ENCODE results near the gene RNU2-1.
"Not testable (repeated sequence)": the region's sequence is repeated elsewhere in the genome, so short reads cannot be mapped to it uniquely, and the experiment has no call there.

The RNU2-1 gene

DNA sequence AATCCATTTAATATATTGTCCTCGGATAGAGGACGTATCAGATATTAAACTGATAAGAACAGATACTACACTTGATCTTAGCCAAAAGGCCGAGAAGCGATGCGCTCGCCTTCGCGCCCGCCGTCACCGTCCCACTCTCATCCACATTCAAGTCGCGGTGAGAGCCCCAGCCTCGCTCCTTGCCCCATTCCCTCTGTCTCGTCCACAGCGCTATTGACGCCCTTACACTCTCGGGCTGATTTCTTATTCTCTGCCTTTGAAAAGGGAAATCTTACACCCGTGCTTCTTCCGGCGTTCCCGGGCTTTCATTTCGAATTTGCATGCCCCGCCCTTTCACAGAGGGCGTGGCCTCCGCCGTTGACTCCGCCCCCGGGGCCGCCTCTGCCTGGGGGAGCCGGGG, at the start of gene RNU2-1:
Gene RNU2-1 (minus strand): TSS at position 101 of the 400 bp plus-strand sequence.
- DNase-seq (ENCODE audit: low read depth, low spot score): not testable (repeated sequence)

- DNase-seq (ENCODE audit: low read depth, low spot score): not testable (repeated sequence)
These were observed 39.1 kb upstream of the RNU2-1 start for GRCh38 chr17:43272914-43273313.

GRCh38 chr17:43272483-43272882, 38.7 kb upstream of the RNU2-1 start:
- DNase-seq (ENCODE audit: low read depth, low spot score): not testable (repeated sequence)

GRCh38 chr17:43270552-43271504, 37.1 kb upstream of the RNU2-1 start:
- not testable (repeated sequence) for DNase-seq (ENCODE audit: low read depth, low spot score)

- not testable (repeated sequence) for DNase-seq (ENCODE audit: low read depth, low spot score)
These were observed 12.7 kb upstream of the RNU2-1 start for GRCh38 chr17:43246456-43246855.

DNA sequence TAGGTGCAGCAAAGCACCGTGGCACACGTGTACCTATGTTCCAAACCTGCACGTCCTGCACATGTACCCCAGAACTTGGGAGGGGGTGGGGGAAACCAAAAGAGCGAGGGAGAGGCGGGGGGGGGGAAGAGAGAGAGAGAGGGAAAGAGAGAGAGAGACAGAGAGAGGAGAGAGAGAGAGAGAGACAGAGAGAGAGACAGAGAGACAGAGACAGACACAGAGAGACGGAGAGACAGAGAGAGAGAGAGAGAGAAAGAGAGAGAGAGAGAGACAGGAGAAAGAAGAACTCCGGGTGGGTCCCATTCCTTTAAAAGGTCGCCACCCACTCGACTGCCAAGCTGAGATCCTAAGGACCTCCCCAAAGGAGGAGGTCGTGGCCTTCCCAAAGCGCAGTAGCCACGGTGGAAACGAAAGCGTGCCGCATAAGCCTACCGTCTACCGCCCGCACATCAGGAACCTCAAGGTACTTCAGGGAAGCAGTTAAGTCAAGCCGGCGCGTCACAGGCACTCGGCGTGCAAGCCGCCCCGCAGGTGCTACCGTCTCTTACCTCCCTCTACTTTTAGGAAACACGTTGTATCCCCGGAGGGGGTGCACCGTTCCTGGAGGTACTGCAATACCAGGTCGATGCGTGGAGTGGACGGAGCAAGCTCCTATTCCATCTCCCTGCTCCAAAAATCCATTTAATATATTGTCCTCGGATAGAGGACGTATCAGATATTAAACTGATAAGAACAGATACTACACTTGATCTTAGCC, 7.0 kb upstream of the RNU2-1 start:
- DNase-seq (ENCODE audit: low read depth, low spot score): not testable (repeated sequence)

GRCh38 chr17:43239597-43239996, 5.8 kb upstream of the RNU2-1 start:
- DNase-seq (ENCODE audit: low read depth, low spot score): not testable (repeated sequence)

- not testable (repeated sequence) for DNase-seq (ENCODE audit: low read depth, low spot score)
These were observed 514 bp downstream of the RNU2-1 start for GRCh38 chr17:43233263-43233662.

DNA sequence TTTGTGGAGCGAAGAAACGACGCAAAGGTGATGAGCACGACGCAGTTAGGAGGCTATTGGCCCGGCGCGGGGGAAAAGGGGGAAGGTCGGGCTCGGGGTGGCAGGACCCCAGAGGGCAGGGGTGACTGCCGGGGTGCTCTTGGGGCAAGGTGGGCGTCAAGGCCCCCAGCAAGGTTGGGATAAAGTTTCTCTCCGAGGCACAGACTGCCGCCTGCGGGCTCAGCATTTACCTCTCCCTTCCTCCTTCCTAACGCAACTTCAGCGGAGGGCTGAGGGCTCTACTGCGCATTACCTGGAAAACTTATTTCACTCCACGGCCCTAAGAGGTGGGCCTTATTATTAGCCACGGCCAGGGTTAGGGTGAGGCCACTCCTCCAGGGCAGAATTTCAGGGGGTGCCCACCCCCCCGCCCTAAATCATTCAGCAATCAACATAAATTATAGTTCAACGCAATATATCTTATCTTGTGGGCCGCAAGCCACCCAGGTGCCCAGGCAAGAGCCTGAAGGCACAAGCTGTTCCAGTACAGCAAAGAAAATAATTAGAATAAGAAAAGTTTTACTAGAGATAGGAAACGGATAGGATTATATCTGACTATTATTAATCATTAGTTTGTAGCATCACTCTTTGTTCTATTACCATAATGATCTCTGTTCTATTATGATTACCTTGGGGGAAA, 1.6 kb downstream of the RNU2-1 start:
- not testable (repeated sequence) for DNase-seq (ENCODE audit: low read depth, low spot score)

GRCh38 chr17:43231205-43232020, 2.4 kb downstream of the RNU2-1 start:
- DNase-seq (ENCODE audit: low read depth, low spot score): not testable (repeated sequence)

DNA sequence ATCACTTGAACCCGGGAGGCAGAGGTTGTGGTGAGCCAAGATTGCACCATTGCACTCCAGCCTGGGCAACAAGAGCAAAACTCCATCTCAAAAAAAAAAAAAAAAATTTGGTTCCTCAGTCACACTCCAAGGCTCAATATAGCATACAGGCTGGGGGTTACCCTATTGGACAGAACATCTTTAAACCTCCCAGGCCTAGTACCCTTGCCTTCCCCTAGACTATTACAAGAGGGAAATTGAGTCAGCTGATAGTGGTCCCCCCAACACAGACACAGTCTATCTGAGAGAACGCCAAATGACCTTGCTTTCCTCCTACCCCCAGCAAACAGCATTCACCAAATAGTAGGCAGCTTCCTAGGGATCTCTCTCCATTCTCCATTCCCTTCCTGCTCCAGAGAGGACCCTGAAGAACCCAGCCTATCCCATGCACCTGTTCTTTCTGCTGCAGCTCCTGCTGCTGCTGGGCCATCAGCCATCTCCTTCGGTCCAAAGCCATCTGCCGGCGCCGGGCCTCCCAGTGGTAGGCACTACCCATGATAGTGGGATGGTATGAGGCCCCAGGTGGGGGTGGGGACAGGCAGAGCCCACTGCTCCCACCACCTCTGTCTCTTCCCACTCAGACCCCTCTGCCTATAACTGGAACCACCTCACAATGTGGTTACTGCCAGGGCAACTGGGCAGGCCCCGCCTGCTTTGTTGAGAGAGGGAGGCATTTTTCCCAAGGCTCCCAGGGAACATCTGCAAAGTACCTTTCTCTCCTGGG, 5.6 kb downstream of the RNU2-1 start, which contains the start of gene CCDC200:
Gene CCDC200 (minus strand): TSS at position 604 of the 763 bp plus-strand sequence. CDS start 69 bp downstream, at position 535.
- DNase-seq (ENCODE audit: low read depth, low spot score): not testable (repeated sequence)

DNA sequence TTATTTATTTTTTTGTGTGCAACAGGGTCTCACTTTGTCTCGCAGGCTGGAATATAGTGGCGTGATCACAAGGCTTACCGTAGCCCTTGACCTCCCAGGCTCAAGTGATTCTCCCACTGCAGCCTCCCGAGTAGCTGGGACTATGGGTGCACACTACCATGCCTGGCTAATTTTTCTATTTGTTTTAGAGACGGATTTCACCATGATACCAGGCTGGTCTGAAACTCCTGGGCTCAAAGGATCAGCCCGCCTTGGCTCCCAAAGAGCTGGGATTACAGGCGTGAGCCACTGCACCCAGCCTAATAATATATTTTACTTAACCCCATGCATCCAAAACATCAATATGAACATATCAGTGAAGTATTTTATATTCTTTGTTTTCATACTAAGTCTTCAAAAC, 7.4 kb downstream of the RNU2-1 start:
- DNase-seq (ENCODE audit: low read depth, low spot score): no peak

DNA sequence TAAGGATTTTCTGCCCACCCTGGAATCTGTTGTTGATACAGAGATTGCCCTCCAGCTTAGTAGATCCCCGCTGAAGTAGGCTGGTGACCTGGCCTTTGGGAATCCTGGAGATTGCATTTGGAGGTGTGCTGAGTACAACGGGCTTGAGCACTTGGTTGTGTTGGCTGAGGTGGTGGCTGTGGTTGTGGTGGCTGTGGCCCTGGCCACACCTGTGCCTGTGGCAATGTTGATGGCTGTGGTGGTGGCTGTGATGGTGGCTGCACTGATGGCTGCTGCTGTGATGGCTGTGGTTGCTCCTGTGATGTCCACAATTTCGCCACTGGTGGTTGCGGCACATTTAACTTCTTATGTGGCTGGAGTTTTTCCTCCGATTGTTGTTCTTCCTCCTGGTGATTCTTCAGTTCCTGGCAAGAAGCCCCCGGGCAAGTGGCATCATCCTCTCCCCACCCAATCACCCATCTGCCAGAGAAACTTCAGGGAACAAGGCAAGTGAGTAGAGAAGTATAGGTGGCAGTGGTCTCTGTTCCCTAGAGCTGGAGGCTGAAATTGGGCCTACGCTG, 9.6 kb downstream of the RNU2-1 start:
- DNase-seq (ENCODE audit: low read depth, low spot score): no peak

DNA sequence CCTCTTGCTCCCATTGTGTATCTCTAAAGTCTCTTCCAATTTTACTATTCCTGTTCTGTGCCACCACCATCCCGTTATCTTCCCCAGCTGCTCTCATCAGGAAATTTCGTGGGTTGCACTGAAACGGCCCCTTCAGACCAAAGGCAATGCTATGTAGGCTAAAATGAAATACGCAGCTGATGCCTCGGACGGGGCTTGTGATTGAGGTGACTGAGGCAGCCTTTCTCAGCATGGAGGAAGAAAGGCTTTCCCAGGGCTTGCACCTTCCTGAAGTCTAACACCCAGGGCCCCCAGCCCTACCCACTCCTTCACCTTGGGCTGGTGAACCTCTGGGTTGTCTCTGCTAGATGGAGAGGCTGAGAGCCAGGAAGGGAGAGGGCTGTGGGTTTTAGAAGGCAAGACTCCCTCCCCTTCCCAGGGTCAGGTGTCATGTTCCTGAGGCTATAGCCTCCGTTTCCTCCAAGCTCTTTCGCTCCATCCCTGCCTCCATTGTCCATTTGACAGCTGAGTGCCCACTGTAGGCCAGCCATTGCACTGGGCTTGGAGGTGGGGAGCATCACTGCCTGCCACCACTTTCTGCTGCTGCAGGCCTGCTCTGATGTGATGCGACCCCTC, 13.2 kb downstream of the RNU2-1 start:
- DNase-seq (ENCODE audit: low read depth, low spot score): no peak

DNA sequence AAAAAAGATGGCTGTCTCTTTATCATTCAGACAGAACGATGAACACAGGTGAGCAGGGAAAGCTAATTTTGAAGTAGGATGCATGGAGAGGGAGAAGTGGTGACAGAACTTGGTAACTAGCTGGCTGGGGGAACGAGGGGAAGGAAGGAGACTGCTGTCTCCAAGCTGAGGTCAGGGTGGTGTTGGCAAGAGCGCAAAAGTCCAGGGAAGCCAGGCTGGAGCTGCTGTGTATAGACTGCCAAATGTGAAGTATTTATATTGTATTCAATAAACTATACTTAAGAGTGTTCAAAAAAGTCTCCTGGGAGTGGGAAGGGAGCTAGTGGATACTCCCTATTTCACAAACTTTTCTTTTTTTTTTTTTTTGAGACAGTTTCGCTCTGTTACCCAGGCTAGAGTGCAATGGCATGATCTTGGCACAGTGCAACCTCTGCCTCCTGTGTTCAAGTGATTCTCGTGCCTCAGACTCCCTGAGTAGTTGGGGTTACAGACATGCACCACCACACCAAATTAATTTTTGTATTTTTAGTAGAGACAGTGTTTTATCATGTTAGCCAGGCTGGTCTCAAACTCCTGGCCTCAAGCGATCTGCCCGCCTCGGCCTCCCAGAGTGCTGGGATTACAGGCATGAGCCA, 13.9 kb downstream of the RNU2-1 start:
- no peak for DNase-seq (ENCODE audit: low read depth, low spot score)

GRCh38 chr17:43219001-43219400, 14.8 kb downstream of the RNU2-1 start:
- no peak for DNase-seq (ENCODE audit: low read depth, low spot score)

DNA sequence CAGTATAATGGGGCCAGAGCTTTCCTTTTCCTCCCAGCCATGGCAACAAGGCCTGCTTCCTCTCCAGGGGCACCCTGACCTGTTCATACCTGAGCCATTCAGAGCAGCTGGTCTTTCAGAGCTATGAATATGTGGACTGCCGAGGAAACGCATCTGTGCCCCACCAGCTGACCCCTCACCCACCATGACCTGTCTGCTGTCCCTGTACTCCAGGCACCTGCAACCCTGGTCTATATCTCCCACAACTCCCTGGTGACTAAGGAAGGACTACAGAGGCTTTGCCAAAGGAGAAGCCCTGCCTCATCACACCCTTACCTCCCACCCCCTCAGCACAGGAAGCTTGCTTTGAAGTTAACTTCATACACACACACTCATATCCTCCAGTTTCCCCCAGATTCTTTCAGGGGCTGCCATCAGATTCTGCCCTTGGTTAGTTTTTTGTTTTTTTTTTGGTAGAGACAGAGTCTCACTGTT, 16.1 kb downstream of the RNU2-1 start:
- no peak for DNase-seq (ENCODE audit: low read depth, low spot score)

DNA sequence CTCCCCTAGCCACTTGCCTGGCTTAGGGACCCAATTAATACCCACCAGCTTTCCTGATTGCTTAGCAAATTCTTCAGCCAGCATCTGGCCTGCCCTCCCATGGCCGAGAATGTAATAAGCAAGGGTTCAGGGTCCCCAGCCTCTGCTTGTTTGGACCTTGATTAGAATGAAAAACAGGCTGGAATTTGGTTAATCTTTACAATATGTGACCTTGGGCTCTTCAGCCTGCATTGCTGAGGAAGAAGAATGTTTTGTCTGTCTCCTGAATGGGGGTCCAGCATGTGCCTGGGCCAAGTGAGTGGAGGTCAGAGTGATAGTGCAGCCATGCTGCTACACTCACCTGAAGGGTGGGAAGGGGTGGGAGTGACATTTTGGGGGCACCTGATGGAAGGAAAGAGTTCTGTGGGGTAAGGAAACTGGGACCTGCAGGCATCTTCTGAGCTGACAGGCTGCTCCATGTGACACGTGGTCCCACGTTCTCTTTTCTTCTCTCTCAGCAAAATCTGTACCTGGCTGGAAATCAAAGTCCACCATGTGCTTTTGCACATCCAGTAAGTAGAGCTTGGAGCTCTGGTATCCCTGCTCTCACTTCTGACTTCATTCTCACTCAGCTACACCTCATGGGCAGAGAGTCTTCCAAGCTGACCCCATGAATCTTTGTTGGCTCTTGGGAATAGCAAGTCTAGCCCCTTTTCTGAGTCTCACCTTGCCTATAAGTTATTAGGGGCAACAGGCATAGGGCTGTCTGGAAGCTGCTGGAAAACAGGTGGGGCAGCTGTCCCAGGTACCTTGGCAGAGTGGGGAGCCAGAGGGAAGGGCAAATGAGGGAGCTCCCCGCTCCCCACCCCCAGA, 16.8 kb downstream of the RNU2-1 start:
- DNase-seq (ENCODE audit: low read depth, low spot score): no peak

All from iPS DF 19.7 (cell line).